Osteoblast (primary cell): ENCODE results near the gene RAD23A. TPM values are rescaled to one million over a fixed set of nuclear protein-coding genes. Genes with fewer than 3 reads are reported as not detected.
A peak's percentile ranks its signal among the peaks of the same experiment; 100 is the strongest.

Source experiments
- DNase-seq: peaks from one replicate; pipeline ENCODE4 v3.0.0; 2011; ENCODE audit warnings: low spot score, mixed read lengths; ENCODE audit not compliant: insufficient read length; ENCODE audit errors: missing footprints
- H2AFZ ChIP-seq: 2 replicates; pipeline ENCODE4 v1.6.0; 2011; ENCODE audit warnings: mild to moderate bottlenecking, low read length
- H3K27ac ChIP-seq: 2 replicates; pipeline ENCODE4 v1.5.1; 2011; ENCODE audit warnings: mild to moderate bottlenecking, low read depth, low read length, moderate library complexity
- H3K27me3 ChIP-seq: 2 replicates; pipeline ENCODE4 v1.6.0; 2012; ENCODE audit warnings: mild to moderate bottlenecking, control low read depth, inconsistent platforms, low read length, moderate library complexity; ENCODE audit not compliant: insufficient read depth
- H3K36me3 ChIP-seq: 2 replicates; pipeline ENCODE4 v1.5.1; 2011; ENCODE audit warnings: mild to moderate bottlenecking, low read length, control low read depth, moderate library complexity; ENCODE audit not compliant: insufficient read depth
- H3K4me1 ChIP-seq: 2 replicates; pipeline ENCODE4 v1.5.1; 2011; ENCODE audit warnings: mild to moderate bottlenecking, low read length, control low read depth, moderate library complexity; ENCODE audit not compliant: insufficient read depth
- H3K4me2 ChIP-seq: 2 replicates; pipeline ENCODE4 v1.6.0; 2011; ENCODE audit warnings: mild to moderate bottlenecking, low read length; ENCODE audit not compliant: insufficient read depth
- H3K4me3 ChIP-seq: fragments of 200-600 bp; sonication (generic); 3 replicates; pipeline ENCODE4 v1.5.1; 2012; ENCODE audit warnings: mild to moderate bottlenecking, low read length, inconsistent platforms; ENCODE audit not compliant: insufficient read depth
- H3K79me2 ChIP-seq: 2 replicates; pipeline ENCODE4 v1.6.0; 2012; ENCODE audit warnings: mild to moderate bottlenecking, low read length, control low read depth, inconsistent platforms; ENCODE audit not compliant: insufficient read depth
- H3K9me3 ChIP-seq: 2 replicates; pipeline ENCODE4 v1.5.1; 2011; ENCODE audit warnings: low read depth, low read length, control low read depth
- H4K20me1 ChIP-seq: 2 replicates; pipeline ENCODE4 v1.6.0; 2012; ENCODE audit warnings: mild to moderate bottlenecking, low read length, control low read depth; ENCODE audit not compliant: insufficient read depth
- CTCF ChIP-seq: IDR thresholded peaks from 2 replicates; pipeline ENCODE4 v1.5.1; 2011; ENCODE audit warnings: mild to moderate bottlenecking, low read depth, low read length, moderate library complexity; ENCODE audit errors: extremely low read depth
- small RNA-seq: library from RNA; depleted of rRNA; stranded (forward); fragments of <200 nt; gene quantifications from one replicate; pipeline ENCODE3, GENCODE V24; 2012
- total RNA-seq: library from RNA; depleted of rRNA; stranded (reverse); fragments of >200 nt; gene quantifications from 2 replicates; pipeline ENCODE4 v1.2.3, GENCODE V29; 2012

RAD23A gene
- total RNA-seq, 1 donor: 84.0 TPM

GRCh38 chr19:13002166-13002898, 56.7 kb downstream of the RAD23A start:
- H2AFZ ChIP-seq: no peak overlapping the region
- H4K20me1 ChIP-seq: peaks cover 59% of the 10 kb centered on the region
- no peak for TF ChIP-seq CTCF
- H3K79me2 ChIP-seq: peaks cover 97% of the 10 kb centered on the region
- H3K27me3 ChIP-seq: no peaks in the 10 kb centered on the region
- peak overlapping the region; percentile 53 for H3K27ac ChIP-seq
- H3K4me2 ChIP-seq: peak overlapping the region; percentile 18
- peak overlapping the region; percentile 57 for H3K4me3 ChIP-seq
- peaks cover 5% of the 10 kb centered on the region for H3K4me1 ChIP-seq
- H3K9me3 ChIP-seq: no peaks in the 10 kb centered on the region
- DNase-seq: no peak
- H3K36me3 ChIP-seq: peaks cover 12% of the 10 kb centered on the region

- no peak for DNase-seq
- H3K4me2 ChIP-seq: no peak overlapping the region
- H3K4me1 ChIP-seq: peaks cover 3% of the 10 kb centered on the region
Measured at GRCh38 chr19:13003081-13003480, 57.4 kb downstream of the RAD23A start.

More at GRCh38 chr19:13003081-13003480, 57.4 kb downstream of the RAD23A start:
- Histone ChIP-seq H3K9me3 (no peaks in the 10 kb centered on the region), H3K79me2 (peaks cover 97% of the 10 kb centered on the region), H2AFZ (no peak overlapping the region), H3K27me3 (no peaks in the 10 kb centered on the region), H3K4me3 (no peak overlapping the region), H3K27ac (no peak overlapping the region), H4K20me1 (peaks cover 58% of the 10 kb centered on the region), H3K36me3 (peaks cover 12% of the 10 kb centered on the region)
- TF ChIP-seq CTCF: no peak

Small RNA genes within 50 kb of the gene (small RNA-seq; reads per million reads assigned to genes)
- 0.74 reads per million, percentile 8 among the genes with 10 or more reads in this experiment for gene MIR5695
- gene MIR6515: 0.45 reads per million

Other genes with a start within 250 kb of the RAD23A start
- gene FBXW9, start 249.2 kb upstream of the RAD23A start, total RNA-seq: 17.1 and 18.5 TPM in 2 replicates
- gene TNPO2, start 221.9 kb upstream of the RAD23A start, total RNA-seq: 36.6 and 39.8 TPM in 2 replicates
- 123 and 136 TPM in 2 replicates for gene TRIR, start 211.2 kb upstream of the RAD23A start, total RNA-seq
- 99.5 and 104 TPM in 2 replicates for gene GET3, start 208.4 kb upstream of the RAD23A start, total RNA-seq
- not detected in 2 replicates for gene BEST2, start 194.1 kb upstream of the RAD23A start, total RNA-seq
- 16.8 and 21.7 TPM in 2 replicates for gene HOOK2, start 170.3 kb upstream of the RAD23A start, total RNA-seq
- 85.5 and 93.0 TPM in 2 replicates for gene JUNB, start 154.4 kb upstream of the RAD23A start, total RNA-seq
- gene PRDX2, start 144.1 kb upstream of the RAD23A start, total RNA-seq: 155 and 156 TPM in 2 replicates
- 0.29 TPM in 1 of 2 replicates, not detected in the other for gene THSD8, start 143.8 kb upstream of the RAD23A start, total RNA-seq
- gene RNASEH2A, start 139.3 kb upstream of the RAD23A start, total RNA-seq: 7.6 and 8.3 TPM in 2 replicates
- gene RTBDN, start 111.3 kb upstream of the RAD23A start, total RNA-seq: not detected in 2 replicates
- gene MAST1, start 107.3 kb upstream of the RAD23A start, total RNA-seq: 0.29 and 0.72 TPM in 2 replicates
- 48.1 and 61.0 TPM in 2 replicates for gene DNASE2, start 64.4 kb upstream of the RAD23A start, total RNA-seq
- not detected in 2 replicates for gene KLF1, start 58.7 kb upstream of the RAD23A start, total RNA-seq
- gene GCDH, start 54.7 kb upstream of the RAD23A start, total RNA-seq: 23.0 and 31.1 TPM in 2 replicates
- gene SYCE2, start 26.6 kb upstream of the RAD23A start, total RNA-seq: 0.29 TPM in 1 of 2 replicates, not detected in the other
- 41.0 and 47.8 TPM in 2 replicates for gene FARSA, start 12.2 kb upstream of the RAD23A start, total RNA-seq
- gene CALR, start 7.3 kb upstream of the RAD23A start, total RNA-seq: 1,685 and 1,980 TPM in 2 replicates
- gene GADD45GIP1, start 11.4 kb downstream of the RAD23A start, total RNA-seq: 15.2 and 16.8 TPM in 2 replicates
- gene DAND5, start 23.7 kb downstream of the RAD23A start, total RNA-seq: not detected in 2 replicates
- 114 and 122 TPM in 2 replicates for gene NFIX, start 49.6 kb downstream of the RAD23A start, total RNA-seq
- gene LYL1, start 157.0 kb downstream of the RAD23A start, total RNA-seq: 0.29 and 0.36 TPM in 2 replicates
- 18.6 and 29.7 TPM in 2 replicates for gene TRMT1, start 170.9 kb downstream of the RAD23A start, total RNA-seq
- gene NACC1, start 172.4 kb downstream of the RAD23A start, total RNA-seq: 53.9 and 62.5 TPM in 2 replicates
- 78.4 and 81.1 TPM in 2 replicates for gene STX10, start 204.5 kb downstream of the RAD23A start, total RNA-seq
- gene IER2, start 204.5 kb downstream of the RAD23A start, total RNA-seq: 14.8 and 15.9 TPM in 2 replicates